Thyroid gland (tissue), 4 donors: ENCODE measurements around the gene NME3.

ENCODE experiments used
- CTCF ChIP-seq, 6 experiments: fragments of 200-600 bp in 3 of 6; fragments of 450-650 bp in 3 of 6; sonication (generic) in 3 of 6; IDR thresholded peaks; one replicate each; pipeline ENCODE4 v1.5.1; 2016 to 2019; ENCODE audit warnings: antibody characterized with exemption in 6 of 6, mild to moderate bottlenecking in 2 of 6, inconsistent platforms in 1 of 6, moderate library complexity in 1 of 6
- POLR2A ChIP-seq, 2 donors: fragments of 450-650 bp; IDR thresholded peaks; one replicate each; pipeline ENCODE4 v1.6.1; 2017; ENCODE audit warnings: antibody characterized with exemption in 2 of 2, mild to moderate bottlenecking in 2 of 2, moderate library complexity in 1 of 2

- TF ChIP-seq CTCF (IDR thresholded peaks at IDR 0.05) (no peak), POLR2A (IDR thresholded peaks at IDR 0.05) (no peak)
Observed at GRCh38 chr16:1780677-1781072, 9.3 kb upstream of the NME3 start.
